H1 (cell line): ENCODE data around the gene AGFG1. TPM values are rescaled to one million over a fixed set of nuclear protein-coding genes. Genes with fewer than 3 reads are reported as not detected.
A peak's percentile ranks its signal among the peaks of the same experiment; 100 is the strongest.

Experiments
- CTCF ChIA-PET: fragments of 300-600 bp; sonication (Branson Sonifier 250); formaldehyde crosslinking; loops from one replicate; lab custom pipeline; 2021; ENCODE audit not compliant: partially characterized antibody; lab: Charles Lee
- POLR2A ChIA-PET: fragments of 300-600 bp; sonication (Branson Sonifier 250); formaldehyde crosslinking; loops from one replicate; lab custom pipeline; 2021; ENCODE audit warnings: inconsistent platforms; ENCODE audit not compliant: partially characterized antibody; lab: Charles Lee
- DNase-seq, 2 experiments: peaks; one replicate each; pipeline versions ENCODE4 v3.0.0 to v3.0.0-alpha.2; 2010 to 2022; ENCODE audit warnings: low spot score in 2 of 2, low read depth in 1 of 2, mixed read lengths in 1 of 2
- FAIRE-seq: peaks from 2 replicates; lab custom pipeline; 2011; peaks lifted over from hg19 to GRCh38; lab: Jason Lieb, UNC
- H2AFZ ChIP-seq: 2 replicates; pipeline ENCODE4 v1.8.1; 2012; ENCODE audit warnings: low read length, inconsistent platforms
- H2AK5ac ChIP-seq: 2 replicates; pipeline ENCODE4 v1.6.1; 2013; ENCODE audit warnings: low read depth, low read length
- H2BK120ac ChIP-seq: replicated peaks from 2 replicates; pipeline ENCODE3; 2013; ENCODE audit warnings: low read depth, low read length, inconsistent platforms
- H2BK12ac ChIP-seq: 2 replicates; pipeline ENCODE4 v1.6.1; 2013; ENCODE audit warnings: low read depth, low read length
- H2BK15ac ChIP-seq: 2 replicates; pipeline ENCODE4 v1.6.1; 2013; ENCODE audit warnings: low read length
- H2BK20ac ChIP-seq: 2 replicates; pipeline ENCODE4 v1.6.1; 2013; ENCODE audit warnings: low read length
- H2BK5ac ChIP-seq: 2 replicates; pipeline ENCODE4 v1.6.1; 2013; ENCODE audit warnings: low read depth, low read length
- H3K14ac ChIP-seq: 2 replicates; pipeline ENCODE4 v1.6.1; 2013; ENCODE audit warnings: inconsistent platforms; ENCODE audit not compliant: insufficient read length
- H3K18ac ChIP-seq: 2 replicates; pipeline ENCODE4 v1.6.1; 2013; ENCODE audit warnings: low read length; ENCODE audit errors: extremely low read depth
- H3K23ac ChIP-seq: 2 replicates; pipeline ENCODE4 v1.6.1; 2013; ENCODE audit warnings: inconsistent platforms; ENCODE audit not compliant: insufficient read length
- H3K23me2 ChIP-seq: 2 replicates; pipeline ENCODE4 v1.6.1; 2013; ENCODE audit warnings: low read depth, low read length
- H3K27ac ChIP-seq: 2 replicates; pipeline ENCODE4 v1.6.1; 2011; ENCODE audit warnings: low read depth, low read length, inconsistent platforms
- H3K27me3 ChIP-seq, 4 experiments: replicated peaks in 1 of 4; 1 replicate in 1 of 4; 2 replicates in 3 of 4; pipeline versions ENCODE4 v1.6.1 to v1.8.1; 2011 to 2013; ENCODE audit warnings: low read length in 3 of 4, mild to moderate bottlenecking in 3 of 4, inconsistent platforms in 2 of 4, mixed read lengths in 2 of 4, moderate library complexity in 1 of 4; ENCODE audit not compliant: control insufficient read depth in 3 of 4, insufficient read depth in 3 of 4; ENCODE audit errors: extremely low read depth in 1 of 4
- H3K36me3 ChIP-seq, 4 experiments: 2 replicates each; pipeline versions ENCODE4 v1.6.1 to v1.8.1; 2011 to 2013; ENCODE audit warnings: mild to moderate bottlenecking in 4 of 4, low read length in 3 of 4, moderate library complexity in 2 of 4, control low read depth in 1 of 4, inconsistent platforms in 1 of 4; ENCODE audit not compliant: insufficient read depth in 4 of 4, control insufficient read depth in 2 of 4
- H3K4ac ChIP-seq: replicated peaks from 2 replicates; pipeline ENCODE3; 2013; ENCODE audit warnings: low read length, low read depth, mixed read lengths, inconsistent platforms; ENCODE audit not compliant: insufficient read length
- H3K4me1 ChIP-seq, 4 experiments: replicated peaks in 1 of 4; 1 replicate in 1 of 4; 2 replicates in 3 of 4; pipeline versions ENCODE4 v1.6.1 to v1.8.1; 2011 to 2013; ENCODE audit warnings: low read length in 3 of 4, inconsistent platforms in 2 of 4, mixed read lengths in 1 of 4; ENCODE audit not compliant: insufficient read depth in 4 of 4, control insufficient read depth in 3 of 4
- H3K4me2 ChIP-seq, 2 experiments: 2 replicates each; pipeline versions ENCODE4 v1.6.1 to v1.8.1; 2011 to 2013; ENCODE audit warnings: low read depth in 2 of 2, low read length in 2 of 2, control low read depth in 1 of 2, inconsistent platforms in 1 of 2, mild to moderate bottlenecking in 1 of 2; ENCODE audit not compliant: insufficient read depth in 1 of 2
- H3K4me3 ChIP-seq, 4 experiments: fragments of 200-600, 300-600 bp in 1 of 4; sonication (generic), shearing (Covaris generic), sonication (Bioruptor Twin) in 1 of 4; 2 replicates each; pipeline versions ENCODE4 v1.5.1 to v1.8.1; 2011 to 2016; ENCODE audit warnings: low read length in 4 of 4, low read depth in 3 of 4, control low read depth in 2 of 4, inconsistent platforms in 2 of 4, mild to moderate bottlenecking in 2 of 4, mixed read lengths in 1 of 4, moderate library complexity in 1 of 4; ENCODE audit not compliant: insufficient read depth in 2 of 4; ENCODE audit errors: extremely low read depth in 1 of 4
- H3K56ac ChIP-seq: replicated peaks from 2 replicates; pipeline ENCODE3; 2013; ENCODE audit warnings: low read depth, mild to moderate bottlenecking, mixed read lengths, low read length, inconsistent platforms; ENCODE audit not compliant: insufficient read length
- H3K79me1 ChIP-seq: 2 replicates; pipeline ENCODE4 v1.6.1; 2013; ENCODE audit warnings: low read depth, low read length, control low read depth
- H3K79me2 ChIP-seq, 2 experiments: 2 replicates each; pipeline versions ENCODE4 v1.6.1 to v1.8.1; 2012 to 2013; ENCODE audit warnings: low read length in 2 of 2, mild to moderate bottlenecking in 2 of 2, inconsistent platforms in 1 of 2; ENCODE audit not compliant: insufficient read depth in 2 of 2, control insufficient read depth in 1 of 2
- H3K9ac ChIP-seq, 4 experiments: replicated peaks in 1 of 4; 1 replicate in 1 of 4; 2 replicates in 3 of 4; pipeline versions ENCODE4 v1.6.1 to v1.8.1; 2011 to 2013; ENCODE audit warnings: low read depth in 3 of 4, low read length in 3 of 4, control low read depth in 2 of 4, mild to moderate bottlenecking in 2 of 4, moderate library complexity in 2 of 4, inconsistent platforms in 1 of 4; ENCODE audit errors: extremely low read depth in 1 of 4
- H3K9me3 ChIP-seq, 2 experiments: 2 replicates each; pipeline versions ENCODE4 v1.6.1 to v1.8.1; 2012 to 2013; ENCODE audit warnings: mild to moderate bottlenecking in 2 of 2, moderate library complexity in 2 of 2, control low read depth in 1 of 2, inconsistent platforms in 1 of 2, low read depth in 1 of 2, low read length in 1 of 2, mixed read lengths in 1 of 2; ENCODE audit not compliant: insufficient read depth in 2 of 2
- H4K20me1 ChIP-seq, 2 experiments: replicated peaks in 1 of 2; 2 replicates each; pipeline versions ENCODE3 to v1.8.1; 2011 to 2013; ENCODE audit warnings: inconsistent platforms in 2 of 2, low read length in 2 of 2, mild to moderate bottlenecking in 1 of 2; ENCODE audit not compliant: insufficient read depth in 2 of 2, control insufficient read depth in 1 of 2
- H4K5ac ChIP-seq: 2 replicates; pipeline ENCODE4 v1.6.1; 2013; ENCODE audit warnings: low read length, low read depth, mixed read lengths, inconsistent platforms; ENCODE audit not compliant: insufficient read length
- H4K8ac ChIP-seq: 2 replicates; pipeline ENCODE4 v1.8.0; 2013; ENCODE audit warnings: mild to moderate bottlenecking, moderate library complexity, low read length, inconsistent platforms; ENCODE audit not compliant: insufficient read depth; ENCODE audit errors: extremely low read depth
- H4K91ac ChIP-seq: replicated peaks from 2 replicates; pipeline ENCODE3; 2013; ENCODE audit warnings: low read length, mixed read lengths, inconsistent platforms; ENCODE audit not compliant: insufficient read length
- ATF3 ChIP-seq: IDR thresholded peaks from 2 replicates; pipeline ENCODE4 v1.6.1; 2011; ENCODE audit warnings: low read depth, mild to moderate bottlenecking, low read length; ENCODE audit not compliant: insufficient read depth
- BACH1 ChIP-seq: IDR thresholded peaks from 2 replicates; pipeline ENCODE4 v1.6.1; 2012; ENCODE audit warnings: low read length, improper control_type of control experiment
- CEBPB ChIP-seq: IDR thresholded peaks from 2 replicates; pipeline ENCODE4 v1.6.1; 2012; ENCODE audit warnings: low read depth, low read length
- GTF2F1 ChIP-seq: IDR thresholded peaks from 2 replicates; pipeline ENCODE4 v1.6.1; 2012; ENCODE audit warnings: low read depth, low read length, improper control_type of control experiment, borderline replicate concordance
- HDAC2 ChIP-seq, 2 experiments: fragments of 300-600 bp in 1 of 2; sonication (generic) in 1 of 2; IDR thresholded peaks; 2 replicates each; pipeline ENCODE4 v1.6.1; 2011 to 2012; ENCODE audit warnings: low read depth in 2 of 2, low read length in 2 of 2, mild to moderate bottlenecking in 2 of 2, moderate library complexity in 2 of 2, borderline replicate concordance in 1 of 2, inconsistent platforms in 1 of 2
- HDAC6 ChIP-seq: IDR thresholded peaks from one replicate; pipeline ENCODE4 v1.7.1; 2012; ENCODE audit warnings: low read depth, mild to moderate bottlenecking, inconsistent platforms, low read length, moderate library complexity
- NRF1 ChIP-seq: IDR thresholded peaks from 2 replicates; pipeline ENCODE4 v1.6.1; 2011; ENCODE audit warnings: mild to moderate bottlenecking, low read depth, low read length, improper control_type of control experiment
- TCF12 ChIP-seq: IDR thresholded peaks from 2 replicates; pipeline ENCODE4 v1.6.1; 2011; ENCODE audit warnings: low read depth, mild to moderate bottlenecking, low read length
- WGBS, 2 experiments: shearing (Covaris generic) in 1 of 2; methylation state at CpG; one replicate each; pipeline versions ENCODE4 v1.1.6 to v1.1.7; 2013 to 2015; ENCODE audit warnings: low lambda C conversion rate in 2 of 2, mixed read lengths in 2 of 2, inconsistent platforms in 1 of 2, low coverage in 1 of 2, missing lambda C conversion rate in 1 of 2; ENCODE audit not compliant: insufficient replicate concordance in 2 of 2, insufficient coverage in 1 of 2, insufficient read length in 1 of 2; ENCODE audit errors: extremely low coverage in 1 of 2, missing lambda C conversion rate in 1 of 2; 5-methylcytosine and 5-hydroxymethylcytosine counted together
- polyA plus RNA-seq, 7 experiments: library from polyadenylated mRNA; depleted of rRNA in 3 of 7; stranded (reverse) in 5 of 7; unstranded in 2 of 7; fragments of >200 nt in 5 of 7; fragments of 200-250 nt in 2 of 7; gene quantifications; 1 replicate in 5 of 7; 2 replicates in 1 of 7; 4 replicates in 1 of 7; pipeline versions ENCODE4 v1.2.1 to v1.2.3, GENCODE V29; 2011 to 2013; ENCODE audit warnings: missing spikeins in 2 of 7, mixed read lengths in 2 of 7
- total RNA-seq: library from RNA; stranded (reverse); fragmentation: NEBNext Ultra II Directional; extraction: Animal tissue kit (Norgen Biotek cat#: 25700); gene quantifications from 2 replicates; pipeline ENCODE4 v1.2.1, GENCODE V29; 2021

The AGFG1 gene
- total and polyA plus RNA-seq, 2 of the 8 experiments (the other 6 are each of a cell fraction or from before 2014, with no cell fraction given): 102 to 147 TPM

DNA sequence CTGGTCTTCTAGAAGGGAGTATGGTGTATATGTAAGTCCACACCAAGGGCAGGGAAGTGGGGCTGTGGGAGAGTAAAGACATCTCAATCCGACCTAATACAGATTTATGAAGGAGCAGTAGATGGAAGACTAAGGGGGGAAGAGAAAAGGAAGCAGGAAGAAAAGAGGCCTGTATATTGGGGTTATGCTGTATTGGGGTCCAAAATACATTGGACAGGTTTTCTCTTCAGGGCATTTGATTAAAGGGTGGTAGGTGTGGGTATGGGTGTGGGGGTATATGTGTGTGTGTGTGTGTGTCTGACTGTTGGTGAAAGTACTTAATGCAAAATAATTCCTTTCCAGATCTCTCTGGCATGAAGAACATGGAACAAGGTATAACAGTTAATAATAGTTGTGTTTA, 93.1 kb downstream of the AGFG1 start:
- H4K5ac ChIP-seq: no peak overlapping the region
- H3K27me3 ChIP-seq: no peaks in the 10 kb centered on the region
- H3K79me1 ChIP-seq: no peaks in the 10 kb centered on the region
- ChIA-PET POLR2A (interaction anchor here (0.8 to 2.2 kb wide), 3 partner anchors 9 to 39 kb away, joined by 4 to 8 read pairs (median 6); no protein-coding TSS in a partner anchor), CTCF (interaction anchor here (0.6 to 2.3 kb wide), 3 partner anchors 12 to 201 kb away, joined by 3 to 6 read pairs (median 3); no protein-coding TSS in a partner anchor)
- no peak overlapping the region for H2BK120ac ChIP-seq
- H3K27ac ChIP-seq: no peak overlapping the region
- H3K23ac ChIP-seq: no peak overlapping the region
- H3K4me1 ChIP-seq: no peaks in the 10 kb centered on the region
- no peak for DNase-seq
- no peak overlapping the region for H4K8ac ChIP-seq
- H3K4me3 ChIP-seq: no peak overlapping the region
- no peak overlapping the region for H2BK5ac ChIP-seq
- FAIRE-seq: no peak
- no peak overlapping the region for H3K14ac ChIP-seq
- no peaks in the 10 kb centered on the region for H4K20me1 ChIP-seq
- no peak overlapping the region for H3K4ac ChIP-seq
- H2AFZ ChIP-seq: no peak overlapping the region
- H3K18ac ChIP-seq: no peak overlapping the region
- no peak overlapping the region for H3K56ac ChIP-seq
- WGBS, 2 experiments: 71% methylated on average over 1 of the region's 1 CpG; no CpG with 5 or more reads in 1 of the 2 experiments
- H2AK5ac ChIP-seq: no peak overlapping the region
- no peak overlapping the region for H3K9ac ChIP-seq
- no peak overlapping the region for H2BK12ac ChIP-seq
- no peaks in the 10 kb centered on the region for H3K79me2 ChIP-seq
- H2BK20ac ChIP-seq: no peak overlapping the region
- no peaks in the 10 kb centered on the region for H3K36me3 ChIP-seq
- H3K4me2 ChIP-seq: no peak overlapping the region
- no peaks in the 10 kb centered on the region for H3K9me3 ChIP-seq
- TF ChIP-seq BACH1: no peak
- TF ChIP-seq HDAC6: no peak
- no peak for TF ChIP-seq TCF12
- TF ChIP-seq NRF1: 0 out of 2 replicates have a peak, but pooled peaks have one; percentile 6
- no peak for TF ChIP-seq ATF3
- TF ChIP-seq CEBPB: no peak
- no peak for TF ChIP-seq HDAC2 (IDR thresholded peaks at IDR 0.05; ENCODE audit: borderline replicate concordance in 1 of 2, low read depth in 2 of 2, low read length in 2 of 2)
- no peak for TF ChIP-seq GTF2F1
- H2BK15ac ChIP-seq: no peak overlapping the region
- H4K91ac ChIP-seq: no peak overlapping the region
- no peaks in the 10 kb centered on the region for H3K23me2 ChIP-seq
